Measurements from ENCODE around the gene SFXN2. TPM values are rescaled to one million over a fixed set of nuclear protein-coding genes. Genes with fewer than 3 reads are reported as not detected.

SFXN2 gene
- total RNA-seq, 1 experiment from 2014 or later: 21.2 TPM

- no peak for TF ChIP-seq SOX15 (CRISPR knock-in tag; IDR thresholded peaks at IDR 0.05)
Observed at GRCh38 chr10:102678068-102678400, 36.4 kb upstream of the SFXN2 start (continued).

- POLR2A ChIA-PET: interaction anchor here (1.0 to 1.9 kb wide), 4 partner anchors 9 to 49 kb away, joined by 3 to 13 read pairs (median 4); partner anchors contain the start of genes ARL3 and SFXN2
- Mint-ChIP-seq H3K9me3 (no peaks in the 10 kb centered on the region), H3K27me3 (ENCODE audit: low read depth) (no peaks in the 10 kb centered on the region), H3K4me1 (peaks cover 61% of the 10 kb centered on the region), H3K27ac (peak overlapping the region; percentile 94), H3K36me3 (peaks cover 18% of the 10 kb centered on the region), H3K4me3 (peak overlapping the region; percentile 27)
- ATAC-seq: peak; percentile 85
- DNase-seq (ENCODE audit: low spot score): peak; percentile 92
- CTCF ChIA-PET: interaction anchor here (0.6 to 7.2 kb wide), 36 partner anchors 11 to 807 kb away, joined by 3 to 101 read pairs (median 6); partner anchors contain the start of genes ARL3, AS3MT, SFXN2 and SUFU
- TF ChIP-seq IRF2 (CRISPR knock-in tag; IDR thresholded peaks at IDR 0.05; ENCODE audit: borderline replicate concordance, low read depth) (no peak), NR3C1 (CRISPR knock-in tag; conservative IDR thresholded peaks at IDR 0.05; ENCODE audit: low read depth) (no peak), ZNF317 (CRISPR knock-in tag; IDR thresholded peaks at IDR 0.05; ENCODE audit: borderline replicate concordance, low read depth) (no peak), E2F4 (CRISPR knock-in tag; IDR thresholded peaks at IDR 0.05; ENCODE audit: borderline replicate concordance, low read depth) (no peak), ARID4B (CRISPR knock-in tag; IDR thresholded peaks at IDR 0.05; ENCODE audit: borderline replicate concordance) (no peak), ZBTB21 (CRISPR knock-in tag; IDR thresholded peaks at IDR 0.05; ENCODE audit: borderline replicate concordance) (peak; percentile 40; the same call in 1 of the 2 replicates), ZNF425 (CRISPR knock-in tag; conservative IDR thresholded peaks at IDR 0.05) (no peak), ZNF512 (CRISPR knock-in tag; IDR thresholded peaks at IDR 0.05; ENCODE audit: borderline replicate concordance) (no peak), FOXP4 (CRISPR knock-in tag; IDR thresholded peaks at IDR 0.05) (peak; percentile 60), ETV6 (CRISPR knock-in tag; IDR thresholded peaks at IDR 0.05) (peak; percentile 59; the same call in 1 of the 2 replicates), STAT6 (CRISPR knock-in tag; conservative IDR thresholded peaks at IDR 0.05; ENCODE audit: low read depth) (no peak), MLX (CRISPR knock-in tag; IDR thresholded peaks at IDR 0.05) (no peak), SMAD3 (CRISPR knock-in tag; IDR thresholded peaks at IDR 0.05; ENCODE audit: borderline replicate concordance) (no peak), NFYB (CRISPR knock-in tag; conservative IDR thresholded peaks at IDR 0.05; ENCODE audit: low read depth) (no peak), ZNF121 (CRISPR knock-in tag; IDR thresholded peaks at IDR 0.05) (0 out of 2 replicates have a peak, but pooled peaks have one; percentile 34), ZNF423 (CRISPR knock-in tag; IDR thresholded peaks at IDR 0.05) (peak; percentile 80), ZSCAN18 (CRISPR knock-in tag; IDR thresholded peaks at IDR 0.05) (no peak)
Observed at GRCh38 chr10:102678842-102679289, 35.6 kb upstream of the SFXN2 start.
